PC-9 (cell line): Measurements from ENCODE around the gene MTUS2. TPM values are rescaled to one million over a fixed set of nuclear protein-coding genes. Genes with fewer than 3 reads are reported as not detected.

Source experiments
- BruUV-seq: library from RNA; stranded (reverse); fragments of 400-500 nt; replicated peaks from 2 replicates; lab custom pipeline; 2021; lab: Mats Ljungman, UMichigan
- CTCF ChIA-PET: fragments of 300-600 bp; sonication (Branson Sonifier 250); formaldehyde crosslinking; loops from one replicate; lab custom pipeline; 2022; ENCODE audit warnings: antibody characterized with exemption; lab: Charles Lee
- POLR2A ChIA-PET: fragments of 300-600 bp; sonication (Branson Sonifier 250); formaldehyde crosslinking; loops from one replicate; lab custom pipeline; 2022; ENCODE audit warnings: antibody characterized with exemption; ENCODE audit not compliant: unreplicated experiment; lab: Charles Lee
- DNase-seq, 2 experiments: peaks; one replicate each; pipeline versions ENCODE4 v3.0.0 to v3.0.0-alpha.2; 2015 to 2022; ENCODE audit warnings: mixed read lengths in 1 of 2
- H2AFZ ChIP-seq: fragments of 200-600 bp; sonication (generic); 2 replicates; pipeline ENCODE4 v1.8.1; 2017; ENCODE audit warnings: antibody characterized with exemption
- H3F3A ChIP-seq: fragments of 200-600 bp; sonication (generic); 2 replicates; pipeline ENCODE4 v1.8.1; 2017; ENCODE audit warnings: antibody characterized with exemption, mild to moderate bottlenecking, low read depth; ENCODE audit not compliant: insufficient read depth
- H3K27ac ChIP-seq: fragments of 200-600 bp; sonication (generic); 2 replicates; pipeline ENCODE4 v1.6.1; 2016; ENCODE audit warnings: mixed run types
- H3K27me3 ChIP-seq: fragments of 200-600 bp; sonication (generic); 2 replicates; pipeline ENCODE4 v1.6.1; 2016; ENCODE audit warnings: low read depth, mixed run types; ENCODE audit not compliant: insufficient read depth
- H3K36me3 ChIP-seq: fragments of 200-600 bp; sonication (generic); 2 replicates; pipeline ENCODE4 v1.6.1; 2016; ENCODE audit warnings: low read depth, mixed run types
- H3K4me1 ChIP-seq: fragments of 200-600 bp; sonication (generic); replicated peaks from 2 replicates; pipeline ENCODE4 v1.6.1; 2016; ENCODE audit warnings: mixed run types; ENCODE audit not compliant: insufficient read depth
- H3K4me2 ChIP-seq: fragments of 200-600 bp; sonication (generic); 2 replicates; pipeline ENCODE4 v1.6.1; 2017; ENCODE audit warnings: mixed run types
- H3K4me3 ChIP-seq: fragments of 200-600 bp; sonication (generic); 2 replicates; pipeline ENCODE4 v1.6.1; 2016; ENCODE audit warnings: mixed run types
- H3K79me2 ChIP-seq: fragments of 200-600 bp; sonication (generic); 2 replicates; pipeline ENCODE4 v1.6.1; 2017; ENCODE audit warnings: low read depth, mixed run types
- H3K9me2 ChIP-seq: fragments of 200-600 bp; sonication (generic); 2 replicates; pipeline ENCODE4 v1.8.1; 2017; ENCODE audit warnings: mild to moderate bottlenecking; ENCODE audit not compliant: insufficient read depth
- H3K9me3 ChIP-seq: fragments of 200-600 bp; sonication (generic); 2 replicates; pipeline ENCODE4 v1.8.1; 2016; ENCODE audit warnings: low read depth; ENCODE audit not compliant: insufficient read depth
- H4K20me1 ChIP-seq: fragments of 200-600 bp; sonication (generic); 2 replicates; pipeline ENCODE4 v1.8.1; 2017; ENCODE audit not compliant: insufficient read depth
- CTCF ChIP-seq: fragments of 200-600 bp; sonication (generic); conservative IDR thresholded peaks from 2 replicates; pipeline ENCODE4 v1.6.1; 2017; ENCODE audit warnings: mixed run types, antibody characterized with exemption, mild to moderate bottlenecking, moderate library complexity
- EZH2 ChIP-seq: fragments of 200-600 bp; sonication (generic); IDR thresholded peaks from 2 replicates; pipeline ENCODE4 v1.8.0; 2017; ENCODE audit warnings: antibody characterized with exemption, low read depth
- intact Hi-C: fragments of 100-400 bp; cut with micrococcal nuclease; formaldehyde crosslinking; loops from one replicate; pipeline ENCODE4 v1.10.0; 2022; ENCODE audit not compliant: unreplicated experiment
- total RNA-seq: library from RNA; stranded (reverse); gene quantifications from 2 replicates; pipeline ENCODE4 v1.2.3, GENCODE V29; 2021

The MTUS2 gene
- total RNA-seq, 1 experiment from 2014 or later = not detected

- Histone ChIP-seq H4K20me1 (peaks cover 99% of the 10 kb centered on the region), H3K9me3 (no peaks in the 10 kb centered on the region), H3K27ac (no peak overlapping the region), H3K36me3 (peaks cover 3% of the 10 kb centered on the region; the same call in 1 of the 2 replicates), H3K4me2 (no peak overlapping the region), H3K9me2 (no peaks in the 10 kb centered on the region), H3K79me2 (peaks cover 61% of the 10 kb centered on the region), H3K4me3 (no peak overlapping the region), H3F3A (no peaks in the 10 kb centered on the region; the same call in 1 of the 2 replicates), H3K4me1 (no peaks in the 10 kb centered on the region), H3K27me3 (no peaks in the 10 kb centered on the region), H2AFZ (no peak overlapping the region)
- BruUV-seq = no TSS peak
- ChIA-PET POLR2A (no interaction called here), CTCF (no interaction called here)
- intact Hi-C loops = no loop called here
- no peak for DNase-seq
- TF ChIP-seq CTCF = no peak
- no peak for TF ChIP-seq EZH2
Observed at GRCh38 chr13:29540334-29540733, 720.2 kb downstream of the MTUS2 start.

- POLR2A ChIA-PET = no interaction called here
- H3K36me3 ChIP-seq = 0 out of 2 replicates have a peak, but pooled peaks cover 2% of the 10 kb centered on the region
- no peaks in the 10 kb centered on the region; the same call in 1 of the 2 replicates for H3F3A ChIP-seq
- TF ChIP-seq CTCF (no peak), EZH2 (no peak)
- CTCF ChIA-PET = no interaction called here
- peaks cover 99% of the 10 kb centered on the region for H4K20me1 ChIP-seq
- no peaks in the 10 kb centered on the region for H3K27me3 ChIP-seq
- intact Hi-C loops = no loop called here
- no peaks in the 10 kb centered on the region for H3K4me1 ChIP-seq
- H3K79me2 ChIP-seq = peaks cover 64% of the 10 kb centered on the region
- BruUV-seq = no TSS peak
- no peaks in the 10 kb centered on the region for H3K9me3 ChIP-seq
- H3K9me2 ChIP-seq = no peaks in the 10 kb centered on the region
- H3K4me2 ChIP-seq = no peak overlapping the region
- no peak overlapping the region for H3K4me3 ChIP-seq
- DNase-seq = no peak
- H2AFZ ChIP-seq = no peak overlapping the region
- H3K27ac ChIP-seq = no peak overlapping the region
Observed at GRCh38 chr13:29540799-29541198, 720.7 kb downstream of the MTUS2 start.

- H3K4me1 ChIP-seq = no peaks in the 10 kb centered on the region
- H3K9me2 ChIP-seq = no peaks in the 10 kb centered on the region
- ChIA-PET POLR2A (no interaction called here), CTCF (no interaction called here)
- no peaks in the 10 kb centered on the region for H3K9me3 ChIP-seq
- peaks cover 68% of the 10 kb centered on the region for H3K79me2 ChIP-seq
- no TSS peak for BruUV-seq
- H3K4me2 ChIP-seq = no peak overlapping the region
- no peak for DNase-seq
- H3K4me3 ChIP-seq = no peak overlapping the region
- H3K27ac ChIP-seq = no peak overlapping the region
- 0 out of 2 replicates have a peak, but pooled peaks cover 2% of the 10 kb centered on the region for H3K36me3 ChIP-seq
- peaks cover 99% of the 10 kb centered on the region for H4K20me1 ChIP-seq
- no peak for TF ChIP-seq EZH2
- no peak for TF ChIP-seq CTCF
- intact Hi-C loops = no loop called here
- H2AFZ ChIP-seq = no peak overlapping the region
- H3F3A ChIP-seq = no peaks in the 10 kb centered on the region; the same call in 1 of the 2 replicates
- H3K27me3 ChIP-seq = no peaks in the 10 kb centered on the region
Observed at GRCh38 chr13:29541400-29541799, 721.3 kb downstream of the MTUS2 start.
